CD4-positive, CD25-positive, alpha-beta regulatory T cell (primary cell): ENCODE results near the gene ADH4. TPM values are rescaled to one million over a fixed set of nuclear protein-coding genes. Genes with fewer than 3 reads are reported as not detected.
"Not testable (repeated sequence)": the region's sequence is repeated elsewhere in the genome, so short reads cannot be mapped to it uniquely, and the experiment has no call there.

Source experiments
- ATAC-seq, 2 donors: fragments of 150-1000 bp; cut with Tn5 transposase; one replicate each; pipeline ENCODE4 v1.10.0; 2021; ENCODE audit warnings: low read depth in 2 of 2, moderate number of reproducible peaks in 2 of 2, moderate library complexity in 1 of 2
- DNase-seq, 3 donors: peaks; one replicate each; pipeline versions ENCODE4 v3.0.0 to v3.0.0-alpha.2; 2012 to 2022; ENCODE audit warnings: mixed read lengths in 1 of 3
- H3K27ac ChIP-seq: one replicate; pipeline ENCODE4 v1.7.0; 2013; ENCODE audit warnings: mild to moderate bottlenecking, low read length; ENCODE audit not compliant: insufficient read depth, poor library complexity, severe bottlenecking
- H3K27me3 ChIP-seq: one replicate; pipeline ENCODE4 v1.7.0; 2013; ENCODE audit warnings: low read length; ENCODE audit not compliant: control insufficient read depth, insufficient read depth
- H3K36me3 ChIP-seq: one replicate; pipeline ENCODE4 v1.7.0; 2013; ENCODE audit warnings: mild to moderate bottlenecking, low read length, moderate library complexity; ENCODE audit not compliant: control insufficient read depth, insufficient read depth
- H3K4me1 ChIP-seq: 2 replicates; pipeline ENCODE4 v1.7.0; 2013; ENCODE audit warnings: mild to moderate bottlenecking, low read length; ENCODE audit not compliant: insufficient read depth, control insufficient read depth, poor library complexity, severe bottlenecking
- H3K4me3 ChIP-seq: one replicate; pipeline ENCODE4 v1.7.0; 2013; ENCODE audit warnings: low read depth, mild to moderate bottlenecking, low read length, moderate library complexity
- H3K9me3 ChIP-seq, 2 experiments: 1 replicate in 1 of 2; 2 replicates in 1 of 2; pipeline ENCODE4 v1.7.0; 2013; ENCODE audit warnings: low read length in 2 of 2, mild to moderate bottlenecking in 1 of 2, moderate library complexity in 1 of 2; ENCODE audit not compliant: control insufficient read depth in 2 of 2
- H3K27ac Mint-ChIP-seq, 3 donors: one replicate each; pipeline ENCODE4 v1.8.0; 2020 to 2022; ENCODE audit warnings: mild to moderate bottlenecking in 3 of 3, mixed read lengths in 3 of 3, moderate library complexity in 2 of 3
- H3K27me3 Mint-ChIP-seq: one replicate; pipeline ENCODE4 v1.8.0; 2022; ENCODE audit warnings: mild to moderate bottlenecking, mixed read lengths
- H3K36me3 Mint-ChIP-seq: one replicate; pipeline ENCODE4 v1.8.0; 2020; ENCODE audit warnings: mixed read lengths
- H3K4me1 Mint-ChIP-seq, 4 donors: one replicate each; pipeline ENCODE4 v1.8.0; 2020 to 2022; ENCODE audit warnings: mixed read lengths in 4 of 4, mild to moderate bottlenecking in 1 of 4
- H3K4me3 Mint-ChIP-seq, 4 donors: one replicate each; pipeline ENCODE4 v1.8.0; 2020 to 2022; ENCODE audit warnings: mild to moderate bottlenecking in 4 of 4, mixed read lengths in 4 of 4, moderate library complexity in 3 of 4
- H3K9me3 Mint-ChIP-seq, 7 donors: one replicate each; pipeline ENCODE4 v1.8.0; 2020 to 2022; ENCODE audit warnings: mixed read lengths in 7 of 7, mild to moderate bottlenecking in 3 of 7, moderate library complexity in 2 of 7
- polyA plus RNA-seq, 4 donors: library from polyadenylated mRNA; unstranded; fragments of 300-500 nt; fragmentation: Illumina TruSeq; gene quantifications; one replicate each; pipeline ENCODE4 v1.2.3, GENCODE V29; 2021
- total RNA-seq: library from RNA; stranded (reverse); gene quantifications from one replicate; pipeline ENCODE4 v1.2.3, GENCODE V29; 2022

ADH4 gene
- total and polyA plus RNA-seq, 5 donors from 2014 or later: not detected

GRCh38 chr4:99088481-99089365, 55.4 kb downstream of the ADH4 start, which contains the start of gene ADH5:
Gene ADH5, minus strand, starts transcription at chr4:99088788. Its CDS starts 88 bp downstream, at chr4:99088700.
- H3K27me3 Mint-ChIP-seq: no peaks in the 10 kb centered on the region
- peak; percentile 84 to 94 (median 86) for DNase-seq
- no peaks in the 10 kb centered on the region for H3K9me3 Mint-ChIP-seq

DNA sequence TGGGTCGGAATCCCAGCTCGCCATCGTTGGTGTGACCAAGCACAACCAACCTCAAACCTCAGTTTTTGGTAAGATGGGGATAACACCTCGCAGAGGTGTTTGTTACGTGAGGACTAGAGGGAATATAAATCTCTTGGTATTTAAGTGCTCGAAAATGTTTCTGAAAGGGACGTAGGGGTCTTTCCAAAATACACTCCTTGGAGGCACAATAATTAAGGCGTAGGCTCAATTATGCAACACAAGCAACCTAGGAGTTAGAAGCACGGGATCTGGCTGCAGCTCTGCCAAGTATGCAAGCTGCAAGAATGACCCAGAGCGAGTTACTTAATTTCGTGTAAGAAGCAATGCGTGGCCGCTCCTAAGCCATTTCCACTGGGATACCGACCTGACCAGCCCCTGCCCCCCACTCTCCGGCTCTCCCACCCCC, 56.1 kb downstream of the ADH4 start:
- H3K9me3 Mint-ChIP-seq: no peaks in the 10 kb centered on the region
- no peaks in the 10 kb centered on the region for H3K27me3 ChIP-seq
- peaks cover 20% of the 10 kb centered on the region for H3K36me3 ChIP-seq
- peak in 2 of 3 donors; percentile 7 to 58 for DNase-seq
- H3K27me3 Mint-ChIP-seq: no peaks in the 10 kb centered on the region
- H3K4me1 Mint-ChIP-seq: peaks cover 34 to 80% (median 58%) of the 10 kb centered on the region in 4 donors
- H3K27ac ChIP-seq: peak overlapping the region; percentile 86
- peaks cover 27% of the 10 kb centered on the region for H3K4me1 ChIP-seq
- peaks cover 5% of the 10 kb centered on the region for H3K36me3 Mint-ChIP-seq
- peak overlapping the region; percentile 95 to 99 (median 98) for H3K4me3 Mint-ChIP-seq
- ATAC-seq: no peak
- peak overlapping the region; percentile 96 to 100 (median 99) for H3K27ac Mint-ChIP-seq
- peak overlapping the region; percentile 87 for H3K4me3 ChIP-seq
- no peaks in the 10 kb centered on the region for H3K9me3 ChIP-seq

More at GRCh38 chr4:99088481-99089365, 55.4 kb downstream of the ADH4 start, which contains the start of gene ADH5:
- peak within 1 kb of the TSS; percentile 95 to 99 (median 98) for H3K4me3 Mint-ChIP-seq
- peak within 1 kb of the TSS; percentile 86 for H3K27ac ChIP-seq
- H3K4me1 ChIP-seq: peaks cover 27% of the 10 kb centered on the region
- H3K36me3 ChIP-seq: peaks cover 14% of the 10 kb centered on the region
- no peaks in the 10 kb centered on the region for H3K27me3 ChIP-seq
- peak within 1 kb of the TSS; percentile 100 for H3K4me3 ChIP-seq
- ATAC-seq: peak; percentile 97 to 98
- H3K27ac Mint-ChIP-seq: peak within 1 kb of the TSS; percentile 96 to 100 (median 99)
- H3K4me1 Mint-ChIP-seq: peaks cover 34 to 80% (median 59%) of the 10 kb centered on the region in 4 donors
- no peaks in the 10 kb centered on the region for H3K9me3 ChIP-seq
- H3K36me3 Mint-ChIP-seq: peaks cover 3% of the 10 kb centered on the region

DNA sequence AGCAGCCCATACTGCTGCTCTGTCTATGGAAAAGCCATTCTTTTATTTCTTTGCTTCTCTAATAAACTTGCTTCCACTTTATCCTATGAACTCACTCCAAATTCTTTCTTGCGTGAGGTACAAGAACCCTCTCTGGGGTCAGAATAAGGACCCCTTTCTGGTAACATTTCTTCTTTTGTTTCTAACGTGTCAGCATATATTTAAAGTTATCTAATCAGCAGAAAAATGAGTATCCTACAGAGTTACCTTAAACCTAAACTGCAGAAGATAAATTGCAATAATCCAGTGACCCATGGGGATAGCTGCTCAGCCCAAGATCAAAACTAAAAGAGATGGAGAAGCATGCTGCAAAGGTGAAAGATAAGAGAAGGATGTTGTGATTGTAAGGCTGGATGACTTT, 59.5 kb downstream of the ADH4 start:
- H3K9me3 ChIP-seq: no peaks in the 10 kb centered on the region
- no peaks in the 10 kb centered on the region for H3K27me3 ChIP-seq
- peaks cover 32 to 65% (median 48%) of the 10 kb centered on the region in 4 donors for H3K4me1 Mint-ChIP-seq
- H3K36me3 Mint-ChIP-seq: peaks cover 20% of the 10 kb centered on the region
- no peaks in the 10 kb centered on the region for H3K27me3 Mint-ChIP-seq
- H3K27ac ChIP-seq: no peak overlapping the region
- DNase-seq (no peak), ATAC-seq (no peak)
- H3K27ac Mint-ChIP-seq: no peak overlapping the region
- no peak overlapping the region for H3K4me3 ChIP-seq
- peak overlapping the region in 2 of 4 donors; percentile 38 to 68 for H3K4me3 Mint-ChIP-seq
- H3K4me1 ChIP-seq: peaks cover 21% of the 10 kb centered on the region
- H3K9me3 Mint-ChIP-seq: no peaks in the 10 kb centered on the region
- H3K36me3 ChIP-seq: peaks cover 53% of the 10 kb centered on the region

- no peaks in the 10 kb centered on the region for H3K9me3 Mint-ChIP-seq
- peak overlapping the region in 1 of 4 donors; percentile 20 for H3K4me3 Mint-ChIP-seq
- peaks cover 76% of the 10 kb centered on the region for H3K36me3 ChIP-seq
- ATAC-seq (no peak), DNase-seq (no peak)
- no peaks in the 10 kb centered on the region for H3K27me3 ChIP-seq
- no peaks in the 10 kb centered on the region for H3K27me3 Mint-ChIP-seq
- peaks cover 24 to 44% (median 37%) of the 10 kb centered on the region in 4 donors for H3K4me1 Mint-ChIP-seq
- H3K4me1 ChIP-seq: peaks cover 8% of the 10 kb centered on the region
- H3K36me3 Mint-ChIP-seq: peaks cover 27% of the 10 kb centered on the region
- H3K27ac ChIP-seq: no peak overlapping the region
- H3K4me3 ChIP-seq: no peak overlapping the region
- no peak overlapping the region for H3K27ac Mint-ChIP-seq
- H3K9me3 ChIP-seq: no peaks in the 10 kb centered on the region
Observed at GRCh38 chr4:99082192-99082591, 61.9 kb downstream of the ADH4 start.

- DNase-seq, H3K4me1 ChIP-seq, H3K4me3 ChIP-seq, H3K4me3 Mint-ChIP-seq, H3K27ac ChIP-seq, H3K9me3 ChIP-seq, H3K27me3 Mint-ChIP-seq, ATAC-seq, H3K9me3 Mint-ChIP-seq, H3K27me3 ChIP-seq: not testable (repeated sequence)
- peaks cover 19 to 33% (median 30%) of the 10 kb centered on the region in 4 donors for H3K4me1 Mint-ChIP-seq
- peak overlapping the region in 1 of 3 donors; percentile 67 for H3K27ac Mint-ChIP-seq
- peaks cover 89% of the 10 kb centered on the region for H3K36me3 ChIP-seq
- peaks cover 33% of the 10 kb centered on the region for H3K36me3 Mint-ChIP-seq
Observed at GRCh38 chr4:99080869-99081268, 63.2 kb downstream of the ADH4 start.

GRCh38 chr4:99079625-99080295, 64.3 kb downstream of the ADH4 start:
- Mint-ChIP-seq H3K9me3 (no peaks in the 10 kb centered on the region), H3K4me3 (peak overlapping the region in 1 of 4 donors; percentile 43), H3K4me1 (peaks cover 13 to 24% (median 22%) of the 10 kb centered on the region in 4 donors), H3K27me3 (no peaks in the 10 kb centered on the region), H3K27ac (peak overlapping the region in 1 of 3 donors; percentile 54), H3K36me3 (peaks cover 36% of the 10 kb centered on the region)
- H3K4me3 ChIP-seq: no peak overlapping the region
- no peak overlapping the region for H3K27ac ChIP-seq
- no peaks in the 10 kb centered on the region for H3K9me3 ChIP-seq
- DNase-seq (no peak), ATAC-seq (no peak)
- peaks cover 96% of the 10 kb centered on the region for H3K36me3 ChIP-seq
- no peaks in the 10 kb centered on the region for H3K27me3 ChIP-seq
- H3K4me1 ChIP-seq: no peaks in the 10 kb centered on the region

DNA sequence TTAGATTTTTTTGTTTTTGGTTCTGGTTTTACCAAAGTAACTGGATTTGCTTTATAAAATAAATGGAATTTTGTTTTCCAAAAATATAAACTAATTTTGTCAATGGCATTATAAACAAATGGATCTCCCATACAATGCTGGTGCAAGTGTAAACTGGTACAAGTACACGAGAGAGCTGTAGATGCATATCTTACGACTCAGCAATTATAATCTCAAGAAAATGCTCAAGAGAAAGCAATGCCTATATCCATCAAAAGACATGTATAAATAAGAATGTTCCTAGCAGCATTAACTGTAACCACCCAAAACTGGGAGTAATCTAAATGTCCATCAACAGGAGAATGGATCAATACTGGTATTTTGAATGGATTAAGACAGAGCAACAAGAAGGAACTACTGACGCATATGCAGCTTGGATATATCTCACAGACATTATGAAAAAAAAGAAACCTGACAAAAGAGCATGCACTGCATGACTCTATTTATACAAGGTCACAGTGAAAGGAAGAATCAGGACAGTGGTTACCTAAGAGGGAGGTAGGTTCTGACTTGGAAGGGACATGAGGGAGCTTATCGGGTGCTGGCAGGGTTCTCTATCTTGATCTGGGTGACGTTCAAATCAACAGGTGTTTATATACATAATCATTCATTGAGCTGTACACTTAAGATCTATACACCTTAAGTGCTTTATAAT, 65.0 kb downstream of the ADH4 start:
- Mint-ChIP-seq H3K4me1 (peaks cover 13 to 21% (median 17%) of the 10 kb centered on the region in 4 donors), H3K27ac (peak overlapping the region in 1 of 3 donors; percentile 54), H3K4me3 (no peak overlapping the region), H3K36me3 (peaks cover 36% of the 10 kb centered on the region), H3K27me3 (no peaks in the 10 kb centered on the region), H3K9me3 (no peaks in the 10 kb centered on the region)
- DNase-seq: no peak
- Histone ChIP-seq H3K4me1 (no peaks in the 10 kb centered on the region), H3K4me3 (no peak overlapping the region), H3K9me3 (no peaks in the 10 kb centered on the region), H3K27ac (no peak overlapping the region), H3K27me3 (no peaks in the 10 kb centered on the region), H3K36me3 (peaks cover 97% of the 10 kb centered on the region)
- no peak for ATAC-seq
